HG02798 (cell line): ENCODE measurements around the gene DCUN1D4.

Source experiments
- ATAC-seq: cut with Tn5 transposase; IDR thresholded peaks from one replicate; pipeline ENCODE4 v1.9.1; 2021; ENCODE audit warnings: mild to moderate bottlenecking; ENCODE audit not compliant: unreplicated experiment, poor library complexity

The DCUN1D4 gene

DNA sequence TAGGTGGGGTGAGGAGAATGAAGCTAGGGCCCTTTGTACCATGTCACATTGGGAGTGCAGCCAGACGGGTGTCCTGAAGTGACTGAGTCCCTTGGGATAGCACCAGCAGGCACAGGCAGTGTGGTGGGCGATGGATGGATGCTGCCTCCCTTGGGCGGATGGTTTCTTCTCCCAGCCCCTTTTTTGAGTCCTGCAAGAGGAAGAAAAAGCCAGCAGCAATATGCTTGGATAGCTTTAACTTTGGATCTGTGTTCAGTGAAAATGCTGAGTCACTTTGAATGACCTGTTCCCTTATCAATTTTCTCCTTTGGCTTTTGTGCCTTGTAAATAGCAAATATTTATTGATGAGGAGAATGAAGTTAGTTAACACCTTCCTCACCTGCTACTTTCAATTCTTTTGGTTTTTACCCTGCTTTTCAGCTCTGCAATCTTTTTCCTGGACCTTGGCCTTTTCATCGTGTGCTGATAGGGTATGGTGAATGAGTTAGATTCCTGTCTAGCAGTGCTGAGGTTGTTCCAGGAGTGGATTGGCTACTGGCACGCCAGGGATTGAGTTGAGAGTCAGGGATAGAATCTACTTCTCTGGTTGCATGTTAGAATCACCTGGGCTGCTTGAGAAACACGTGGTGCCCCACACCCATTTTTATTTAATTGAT lies 10.2 kb downstream of the DCUN1D4 start:
- ATAC-seq: no peak

GRCh38 chr4:51855270-51855669 lies 12.3 kb downstream of the DCUN1D4 start:
- ATAC-seq: no peak

DNA sequence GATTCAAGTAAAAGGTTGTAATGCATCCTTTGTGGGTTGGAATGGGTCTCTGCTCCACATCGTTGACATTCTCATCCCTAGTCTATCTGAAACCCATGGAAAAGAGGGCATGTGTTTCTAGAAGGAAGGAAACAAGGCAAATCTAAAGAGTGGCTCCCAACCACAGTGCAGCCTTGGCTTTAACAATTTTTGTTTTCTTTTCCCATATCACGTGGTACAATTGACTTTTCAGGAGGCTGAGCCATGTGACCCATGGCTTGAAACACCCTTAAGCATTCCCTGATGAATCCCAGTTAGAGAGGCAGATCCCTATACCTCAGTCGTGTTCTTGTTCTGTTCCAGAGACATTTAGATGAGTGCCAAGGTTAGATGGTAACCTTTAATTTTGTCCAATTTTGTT lies 12.8 kb downstream of the DCUN1D4 start:
- no peak for ATAC-seq

- ATAC-seq: no peak
Measured at GRCh38 chr4:51858605-51859202, 15.8 kb downstream of the DCUN1D4 start.

- ATAC-seq: no peak
Measured at GRCh38 chr4:51859476-51860031, 16.6 kb downstream of the DCUN1D4 start.

- ATAC-seq: no peak
Measured at GRCh38 chr4:51862199-51862598, 19.2 kb downstream of the DCUN1D4 start.

- no peak for ATAC-seq
Measured at GRCh38 chr4:51862781-51863180, 19.8 kb downstream of the DCUN1D4 start.

DNA sequence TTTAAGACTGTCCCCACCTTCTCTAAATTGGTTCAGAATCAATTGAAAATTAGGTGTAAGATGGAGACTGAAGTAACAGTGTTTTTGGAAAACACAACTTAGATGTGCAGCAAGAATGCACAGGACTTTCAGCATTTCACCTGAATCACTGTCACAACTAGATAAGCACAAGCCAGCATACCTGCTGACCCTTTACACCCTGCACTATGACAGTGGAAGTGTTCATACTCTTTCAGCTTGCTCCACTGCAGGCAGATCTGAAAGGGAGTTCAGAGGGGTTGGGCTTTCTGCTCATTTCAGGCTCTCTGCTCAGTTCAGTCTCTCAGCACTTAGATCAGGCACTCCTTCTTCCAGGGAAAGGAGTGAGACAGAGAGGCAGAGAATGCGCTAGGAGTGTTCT lies 22.8 kb downstream of the DCUN1D4 start:
- ATAC-seq: no peak

GRCh38 chr4:51866835-51867234 lies 23.9 kb downstream of the DCUN1D4 start:
- no peak for ATAC-seq

DNA sequence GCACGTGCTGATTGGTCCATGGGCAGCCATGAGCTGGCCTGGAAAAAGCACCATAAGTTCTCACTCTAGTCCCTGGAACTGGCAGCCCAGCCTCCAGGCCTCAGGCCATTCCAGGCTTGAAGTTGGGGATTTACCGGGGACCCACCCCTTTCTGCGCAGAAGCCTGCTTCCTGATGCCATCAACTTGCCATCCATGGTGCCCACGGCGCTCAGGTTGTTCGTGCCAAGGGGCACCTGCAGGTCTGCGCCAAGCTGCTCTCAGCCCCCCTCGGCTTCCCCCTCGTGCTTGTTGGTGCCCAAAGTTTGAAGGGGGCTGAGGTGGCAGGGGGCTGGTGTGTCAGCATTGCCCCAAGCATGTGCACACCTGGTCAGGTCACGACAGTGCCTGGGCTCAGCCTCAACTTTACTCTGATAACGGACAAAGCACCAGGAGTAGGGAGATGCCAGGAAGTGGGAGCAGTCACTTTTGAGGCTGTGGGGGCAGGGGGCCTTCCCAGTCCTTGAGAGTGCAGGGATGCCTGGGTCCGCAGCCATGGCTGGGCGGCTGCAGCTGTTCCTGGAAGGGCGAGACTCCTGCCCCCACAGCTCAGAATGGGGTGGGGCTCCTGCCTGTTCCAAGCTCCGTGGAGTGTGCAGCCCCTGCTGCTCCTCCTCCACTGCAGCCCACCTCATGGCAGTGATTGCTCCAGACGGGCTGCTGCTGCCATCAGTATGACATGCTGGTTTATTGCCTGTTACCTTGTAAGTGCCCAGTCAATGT lies 24.9 kb downstream of the DCUN1D4 start:
- no peak for ATAC-seq

- no peak for ATAC-seq
Measured at GRCh38 chr4:51868449-51868847, 25.5 kb downstream of the DCUN1D4 start.

DNA sequence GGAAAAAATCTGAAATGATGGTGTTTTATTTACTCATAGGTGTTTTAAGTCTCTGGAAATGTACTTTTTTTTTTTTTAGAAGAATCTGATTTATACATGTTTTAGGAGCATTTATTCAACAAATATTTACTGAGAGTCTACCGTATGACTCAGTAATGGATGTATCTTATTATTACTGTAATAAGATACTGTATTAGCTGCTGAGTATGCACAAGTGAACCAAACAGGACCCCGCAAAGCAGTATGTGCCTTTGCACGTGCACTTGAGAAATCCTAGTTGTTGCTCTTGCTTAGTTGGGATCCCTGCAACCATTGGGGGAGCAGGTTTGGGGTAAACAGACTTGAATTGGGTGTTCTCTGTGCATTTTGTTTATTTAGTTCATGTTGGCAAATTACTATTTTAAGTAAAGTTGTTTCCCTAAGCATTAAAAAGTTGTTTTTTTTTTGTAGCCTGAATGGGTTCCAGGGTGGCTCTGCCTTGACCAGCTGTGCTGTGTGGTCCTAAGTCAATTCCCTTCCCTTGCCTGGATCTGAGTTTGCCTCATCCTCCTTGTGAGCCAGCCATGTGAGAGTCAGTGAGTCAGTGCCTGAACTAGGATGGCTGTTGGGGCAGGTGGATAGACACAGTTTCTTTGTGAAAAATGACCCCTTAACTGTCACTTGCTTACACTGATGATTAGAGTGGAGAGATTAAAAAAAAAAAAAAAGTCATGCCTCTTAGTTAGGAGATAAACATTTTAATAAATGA lies 27.7 kb downstream of the DCUN1D4 start:
- no peak for ATAC-seq

DNA sequence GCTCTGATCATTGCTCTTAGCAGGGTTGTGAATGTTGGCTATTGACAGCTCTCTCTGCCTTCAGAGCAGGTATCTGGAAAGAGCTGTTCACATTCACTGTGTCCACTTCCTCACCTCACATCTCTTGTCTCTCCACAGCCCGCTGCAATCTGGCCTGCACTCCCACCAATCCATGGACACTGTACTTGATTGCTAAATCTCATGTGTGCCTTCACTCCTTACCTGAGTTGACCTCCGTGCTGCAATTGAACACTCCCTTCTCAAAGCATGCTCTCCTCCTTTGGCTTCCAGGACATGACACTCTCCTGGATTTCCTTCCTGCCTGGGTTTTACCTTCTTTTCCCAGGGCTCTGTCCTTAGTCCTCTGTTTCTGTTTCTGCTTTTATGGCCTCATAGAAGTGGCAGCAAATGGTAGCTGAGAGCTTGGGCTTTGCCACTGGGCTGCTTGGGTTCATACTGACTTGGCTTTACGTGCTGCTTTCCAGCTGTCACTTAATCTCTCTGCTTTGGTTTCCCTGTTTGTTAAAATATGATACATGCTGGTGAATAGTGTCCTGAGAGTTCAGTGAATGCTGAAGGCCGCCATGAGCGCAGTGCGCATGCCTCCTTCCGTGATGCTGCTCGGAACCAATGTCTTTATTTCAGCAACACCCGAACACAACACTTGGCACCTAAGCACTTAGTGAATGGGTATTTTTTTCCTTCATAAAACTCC lies 29.5 kb downstream of the DCUN1D4 start:
- ATAC-seq: no peak

- ATAC-seq: no peak
Measured at GRCh38 chr4:51874551-51874950, 31.6 kb downstream of the DCUN1D4 start.

- ATAC-seq: no peak
Measured at GRCh38 chr4:51878431-51878830, 35.5 kb downstream of the DCUN1D4 start.

DNA sequence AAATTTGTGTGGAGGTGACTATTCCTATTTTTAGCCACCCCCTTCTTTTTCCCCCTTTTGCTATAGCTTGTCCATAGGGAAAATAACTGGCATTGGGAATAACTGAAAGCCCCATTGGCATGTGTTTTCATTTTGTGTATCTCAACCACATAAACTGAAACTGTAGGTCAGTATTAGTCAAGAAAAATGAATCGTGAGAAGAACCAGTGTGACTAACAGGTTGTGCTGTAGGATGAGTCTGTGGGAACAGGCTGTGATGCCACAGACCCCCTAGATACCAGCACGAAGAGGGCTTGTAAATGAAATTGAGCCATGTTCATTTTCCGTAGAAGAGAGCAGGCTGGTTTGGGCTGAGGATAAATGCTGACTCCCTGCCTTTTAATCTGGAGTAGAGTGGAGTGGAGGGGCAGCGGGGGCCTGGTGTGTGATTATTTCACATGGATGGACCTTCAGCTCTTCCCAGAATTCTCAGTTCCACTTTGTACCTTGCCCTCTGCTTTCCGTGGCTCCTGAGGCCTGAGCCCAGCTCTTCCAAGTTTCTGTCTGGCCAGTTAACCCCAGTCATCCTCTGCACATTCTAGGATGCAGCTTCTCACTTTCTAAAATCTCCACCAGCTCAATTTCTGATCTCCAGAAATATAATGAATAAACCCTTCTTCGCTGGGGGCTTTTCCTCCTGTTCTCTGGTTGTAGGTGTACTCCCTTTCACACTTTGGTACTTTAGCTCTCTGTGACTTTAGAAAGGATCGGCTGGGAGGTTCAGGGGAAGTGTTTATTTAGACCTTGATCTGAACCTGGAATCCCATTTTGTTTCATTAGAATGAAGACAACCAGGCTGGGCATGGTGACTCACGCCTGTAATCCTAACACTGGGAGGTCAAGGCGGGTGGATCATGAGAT lies 37.3 kb downstream of the DCUN1D4 start:
- ATAC-seq: no peak

DNA sequence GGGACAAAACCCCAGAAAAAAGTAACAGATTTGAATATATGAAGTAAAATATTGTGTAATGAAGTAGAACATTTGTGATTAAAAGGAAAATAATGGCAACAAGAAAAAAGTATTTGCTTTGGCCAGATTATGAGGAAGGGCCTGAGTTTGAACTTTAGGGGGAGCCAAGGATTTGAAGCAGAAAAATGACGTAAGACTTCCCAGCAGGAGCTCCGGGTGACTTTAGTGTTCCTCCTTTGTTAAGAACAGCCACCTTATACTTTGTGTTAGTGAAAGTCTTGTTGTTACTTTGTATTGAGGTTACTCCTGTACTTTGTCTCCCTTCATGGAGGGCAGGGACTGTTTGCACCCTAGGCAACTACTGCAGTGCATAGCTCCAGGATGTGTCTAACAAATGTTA lies 41.1 kb downstream of the DCUN1D4 start:
- ATAC-seq: no peak

DNA sequence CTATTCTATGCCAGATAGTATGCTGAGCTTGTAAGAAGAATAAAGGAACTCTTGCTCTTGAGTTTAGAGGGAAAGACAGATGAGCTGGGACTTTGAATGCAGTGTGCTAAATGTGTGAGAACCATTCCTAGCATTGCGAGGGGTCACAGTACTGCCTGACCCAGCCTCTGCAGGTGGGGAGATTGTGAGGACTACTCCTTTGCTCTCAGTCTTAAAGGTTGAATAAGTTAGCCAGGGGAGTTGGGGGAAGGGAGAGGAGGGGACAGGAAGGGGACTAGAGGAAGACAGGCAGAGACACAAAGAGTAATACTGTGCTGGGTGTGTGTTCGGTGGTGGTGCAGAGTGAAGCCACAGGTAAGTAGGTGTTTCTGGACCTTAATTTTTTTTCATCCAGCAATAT lies 41.7 kb downstream of the DCUN1D4 start:
- ATAC-seq: no peak

- peak; percentile 38 for ATAC-seq
Measured at GRCh38 chr4:51885363-51885762, 42.4 kb downstream of the DCUN1D4 start.
